ENCODE measurements around the gene APLP1. TPM values are rescaled to one million over a fixed set of nuclear protein-coding genes. Genes with fewer than 3 reads are reported as not detected.

The APLP1 gene
- total and polyA plus RNA-seq, 2 of the 4 experiments (the other 2 are of a cell fraction) = 4.7 to 41.0 TPM

DNA sequence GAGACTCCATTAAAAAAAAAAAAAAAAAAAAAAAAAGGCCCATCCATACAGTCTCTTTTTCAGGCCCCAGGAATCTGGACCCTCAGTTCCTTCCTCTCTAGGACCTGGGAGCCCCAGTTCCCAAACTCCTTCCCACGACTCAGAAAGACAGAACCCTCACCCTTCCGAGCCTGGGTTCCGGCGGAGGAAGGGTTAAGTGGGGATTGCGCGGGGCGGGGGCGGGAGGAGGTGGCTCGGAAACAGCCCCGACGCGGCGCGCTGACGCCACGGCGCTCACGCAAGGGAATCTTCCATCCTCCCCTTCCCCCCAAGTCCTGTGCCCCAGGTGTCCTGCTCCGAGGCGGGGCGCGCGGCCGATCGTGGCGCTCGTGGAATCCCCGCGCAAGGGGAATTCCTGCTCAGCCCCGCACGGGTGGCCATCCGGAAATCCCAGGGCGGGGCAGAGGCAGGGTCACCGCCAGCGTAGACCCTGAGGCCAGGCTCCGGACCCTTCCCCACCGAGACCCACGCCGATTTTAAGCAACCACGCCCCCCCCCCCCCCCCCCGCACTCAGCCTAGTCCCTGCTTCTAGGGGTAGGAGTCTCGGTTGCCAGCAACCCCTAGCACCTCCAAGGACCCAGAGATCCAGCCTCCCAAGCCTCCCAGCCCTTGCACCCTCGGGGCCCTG lies 31.3 kb downstream of the APLP1 start (continued):
- TF ChIP-seq, protein P1, sequence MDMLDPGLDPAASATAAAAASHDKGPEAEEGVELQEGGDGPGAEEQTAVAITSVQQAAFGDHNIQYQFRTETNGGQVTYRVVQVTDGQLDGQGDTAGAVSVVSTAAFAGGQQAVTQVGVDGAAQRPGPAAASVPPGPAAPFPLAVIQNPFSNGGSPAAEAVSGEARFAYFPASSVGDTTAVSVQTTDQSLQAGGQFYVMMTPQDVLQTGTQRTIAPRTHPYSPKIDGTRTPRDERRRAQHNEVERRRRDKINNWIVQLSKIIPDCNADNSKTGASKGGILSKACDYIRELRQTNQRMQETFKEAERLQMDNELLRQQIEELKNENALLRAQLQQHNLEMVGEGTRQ (IDR thresholded peaks at IDR 0.05; ENCODE audit: low read depth, low read length) = no peak
- TF ChIP-seq SMC3 (IDR thresholded peaks at IDR 0.05; ENCODE audit: low read depth, low read length) = no peak

DNA sequence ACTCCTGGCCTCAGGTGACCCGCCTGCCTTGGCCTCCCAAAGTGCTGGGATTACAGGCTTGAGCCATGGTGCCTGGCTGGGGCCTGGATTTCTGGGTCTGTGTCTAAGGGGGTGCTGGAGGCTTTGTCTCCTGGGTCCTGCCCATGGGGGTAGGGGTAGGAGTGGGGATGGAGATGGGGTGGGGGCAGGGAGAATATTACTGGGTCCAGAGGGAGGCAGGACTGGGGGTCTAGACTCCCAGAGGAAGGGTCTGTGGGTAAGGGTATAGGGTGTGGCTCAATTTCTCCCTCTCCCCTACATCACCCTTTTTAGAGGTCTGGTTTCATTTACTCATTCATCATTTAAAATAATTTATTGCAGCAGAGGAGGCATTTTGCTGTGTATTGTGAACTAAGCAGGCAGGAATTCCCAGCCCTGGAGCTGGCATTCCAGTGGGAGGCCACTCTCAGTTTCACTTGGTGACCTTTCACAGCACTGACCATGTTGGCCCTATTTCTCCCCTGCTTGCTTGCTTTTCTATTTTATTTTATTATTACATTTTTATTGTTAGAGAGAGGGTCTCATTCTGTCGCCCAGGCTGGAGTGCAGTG lies 32.8 kb downstream of the APLP1 start:
- intact Hi-C loops (cut with micrococcal nuclease) = no loop called here
- H3K9ac ChIP-seq (ENCODE audit: low read depth, low read length) = peak overlapping the region; percentile 68; the same call in 1 of the 2 replicates
- H3K23ac ChIP-seq (ENCODE audit: low read depth, low read length) = 0 out of 2 replicates have a peak overlapping the region, but pooled peaks have one; percentile 23
- H3K4me3 ChIP-seq (ENCODE audit: insufficient read depth, low read depth, low read length) = 0 out of 2 replicates have a peak overlapping the region, but pooled peaks have one; percentile 79
- H3K4me1 ChIP-seq (ENCODE audit: control insufficient read depth, insufficient read depth, low read length) = peaks cover 31% of the 10 kb centered on the region
- peak overlapping the region; percentile 82 for H2BK5ac ChIP-seq (ENCODE audit: low read depth, low read length, poor library complexity, severe bottlenecking)
- dilution Hi-C loops (cut with HindIII; ENCODE audit: low sequenced_read_pairs, unreplicated experiment) = no loop called here
- H3K18ac ChIP-seq (ENCODE audit: low read depth, low read length) = peak overlapping the region; percentile 46
- H2BK15ac ChIP-seq (ENCODE audit: low read depth, low read length) = 0 out of 3 replicates have a peak overlapping the region, but pooled peaks have one; percentile 81
- H2BK20ac ChIP-seq (ENCODE audit: low read depth, low read length) = no peak overlapping the region
- ChIA-PET CTCF (no interaction called here), POLR2A (ENCODE audit: unreplicated experiment) (interaction anchor here (0.5 kb wide), 1 partner anchor 10 kb away, joined by 11 read pairs; no protein-coding TSS in a partner anchor)
- in situ Hi-C loops (cut with MboI; ENCODE audit: low sequenced_read_pairs) = no loop called here
- no peak overlapping the region for H2AFZ ChIP-seq (replicated peaks; ENCODE audit: low read length, poor library complexity)
- DNase-seq (peak; percentile 51), ATAC-seq (ENCODE audit: low read depth) (peak; percentile 30)
- H3K27ac ChIP-seq (ENCODE audit: insufficient read depth, low read length) = peak overlapping the region; percentile 56
- H3K56ac ChIP-seq (ENCODE audit: extremely low read depth, insufficient read depth, low read length) = no peak overlapping the region
- H2BK120ac ChIP-seq (ENCODE audit: low read depth, low read length) = peak overlapping the region; percentile 83
- H3K14ac ChIP-seq (replicated peaks; ENCODE audit: low read depth, low read length) = 0 out of 2 replicates have a peak overlapping the region, but pooled peaks have one; percentile 28
- peak overlapping the region; percentile 65 for H3K4me2 ChIP-seq (ENCODE audit: low read depth, low read length)
- no TSS peak for BruUV-seq (replicated peaks)
- peak overlapping the region; percentile 54 for H4K5ac ChIP-seq (ENCODE audit: low read depth, low read length)
- no peaks in the 10 kb centered on the region for H3K9me3 ChIP-seq (ENCODE audit: control insufficient read depth, insufficient read depth, low read length)
- H4K91ac ChIP-seq (ENCODE audit: insufficient read depth, low read depth, low read length) = peak overlapping the region; percentile 57
- no peaks in the 10 kb centered on the region for H4K20me1 ChIP-seq (ENCODE audit: insufficient read depth, low read length)
- peaks cover 13 to 29% of the 10 kb centered on the region in 2 experiments; a peak in 3 of 4 replicates for H3K79me1 ChIP-seq (ENCODE audit: low read depth in 1 of 2, low read length in 2 of 2)
- H3K36me3 ChIP-seq (ENCODE audit: control insufficient read depth, insufficient read depth, low read length) = peaks cover 9% of the 10 kb centered on the region; the same call in 1 of the 2 replicates
- H3K27me3 ChIP-seq (ENCODE audit: control insufficient read depth, insufficient read depth, low read length) = no peaks in the 10 kb centered on the region
- peaks cover 17% of the 10 kb centered on the region for H3K9me1 ChIP-seq (ENCODE audit: insufficient read depth, low read length)
- WGBS, 2 experiments (ENCODE audit: extremely low coverage in 2 of 2, insufficient read length in 1 of 2) = no CpG with 5 or more reads among the region's 2 CpGs
- H4K8ac ChIP-seq (ENCODE audit: low read depth in 2 of 2, low read length in 2 of 2) = peak overlapping the region; percentile 78 to 90
- H2AK9ac ChIP-seq (replicated peaks; ENCODE audit: low read depth, low read length, poor library complexity) = no peak overlapping the region
- peak overlapping the region; percentile 93 for H3K4ac ChIP-seq (ENCODE audit: low read depth, low read length)
- H2AK5ac ChIP-seq (ENCODE audit: low read depth, low read length) = peak overlapping the region; percentile 72; the same call in 1 of the 2 replicates
- TF ChIP-seq, protein P2, sequence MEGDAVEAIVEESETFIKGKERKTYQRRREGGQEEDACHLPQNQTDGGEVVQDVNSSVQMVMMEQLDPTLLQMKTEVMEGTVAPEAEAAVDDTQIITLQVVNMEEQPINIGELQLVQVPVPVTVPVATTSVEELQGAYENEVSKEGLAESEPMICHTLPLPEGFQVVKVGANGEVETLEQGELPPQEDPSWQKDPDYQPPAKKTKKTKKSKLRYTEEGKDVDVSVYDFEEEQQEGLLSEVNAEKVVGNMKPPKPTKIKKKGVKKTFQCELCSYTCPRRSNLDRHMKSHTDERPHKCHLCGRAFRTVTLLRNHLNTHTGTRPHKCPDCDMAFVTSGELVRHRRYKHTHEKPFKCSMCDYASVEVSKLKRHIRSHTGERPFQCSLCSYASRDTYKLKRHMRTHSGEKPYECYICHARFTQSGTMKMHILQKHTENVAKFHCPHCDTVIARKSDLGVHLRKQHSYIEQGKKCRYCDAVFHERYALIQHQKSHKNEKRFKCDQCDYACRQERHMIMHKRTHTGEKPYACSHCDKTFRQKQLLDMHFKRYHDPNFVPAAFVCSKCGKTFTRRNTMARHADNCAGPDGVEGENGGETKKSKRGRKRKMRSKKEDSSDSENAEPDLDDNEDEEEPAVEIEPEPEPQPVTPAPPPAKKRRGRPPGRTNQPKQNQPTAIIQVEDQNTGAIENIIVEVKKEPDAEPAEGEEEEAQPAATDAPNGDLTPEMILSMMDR (conservative IDR thresholded peaks at IDR 0.05; ENCODE audit: low read depth, low read length) = no peak
- TF ChIP-seq MAZ (IDR thresholded peaks at IDR 0.05; ENCODE audit: borderline replicate concordance, low read depth, low read length) (no peak), BHLHE40 (IDR thresholded peaks at IDR 0.05; ENCODE audit: low read depth, low read length) (no peak), RAD21 (IDR thresholded peaks at IDR 0.05; ENCODE audit: low read length) (no peak), CEBPB (IDR thresholded peaks at IDR 0.05; ENCODE audit: low read depth, low read length) (no peak), SMC3 (IDR thresholded peaks at IDR 0.05; ENCODE audit: low read depth, low read length) (no peak), MXI1 (IDR thresholded peaks at IDR 0.05; ENCODE audit: borderline replicate concordance, low read depth, low read length) (no peak), CHD1 (IDR thresholded peaks at IDR 0.05; ENCODE audit: low read depth, low read length) (no peak)
- TF ChIP-seq, protein P3, sequence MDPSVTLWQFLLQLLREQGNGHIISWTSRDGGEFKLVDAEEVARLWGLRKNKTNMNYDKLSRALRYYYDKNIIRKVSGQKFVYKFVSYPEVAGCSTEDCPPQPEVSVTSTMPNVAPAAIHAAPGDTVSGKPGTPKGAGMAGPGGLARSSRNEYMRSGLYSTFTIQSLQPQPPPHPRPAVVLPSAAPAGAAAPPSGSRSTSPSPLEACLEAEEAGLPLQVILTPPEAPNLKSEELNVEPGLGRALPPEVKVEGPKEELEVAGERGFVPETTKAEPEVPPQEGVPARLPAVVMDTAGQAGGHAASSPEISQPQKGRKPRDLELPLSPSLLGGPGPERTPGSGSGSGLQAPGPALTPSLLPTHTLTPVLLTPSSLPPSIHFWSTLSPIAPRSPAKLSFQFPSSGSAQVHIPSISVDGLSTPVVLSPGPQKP (IDR thresholded peaks at IDR 0.05; ENCODE audit: borderline replicate concordance, low read depth, low read length) = no peak

Data from IMR-90 (cell line).